K562 (cell line): ENCODE results near the gene PRDM15. TPM values are rescaled to one million over a fixed set of nuclear protein-coding genes. Genes with fewer than 3 reads are reported as not detected.

Source experiments
- ATAC-seq: fragments of 200-7000 bp; cut with Tn5 transposase; 3 replicates; pipeline ENCODE4 v1.9.1; 2020; ENCODE audit warnings: moderate library complexity
- BruUV-seq: library from RNA; stranded (reverse); fragments of 400-500 nt; replicated peaks from 2 replicates; lab custom pipeline; 2021; lab: Mats Ljungman, UMichigan
- CTCF ChIA-PET: fragments of 300-600 bp; formaldehyde crosslinking; extraction: SDS; loops from one replicate; lab custom pipeline; 2021; ENCODE audit warnings: low intra/inter-chr PET ratio; lab: Yijun Ruan, JAX
- POLR2A ChIA-PET: fragments of 300-600, 350-650 bp; sonication (Branson Sonifier 250); formaldehyde crosslinking; extraction: SDS; loops from one replicate; lab custom pipeline; 2021; ENCODE audit warnings: antibody characterized with exemption, inconsistent platforms; lab: Yijun Ruan, JAX
- DNase-seq, 4 experiments: peaks; one replicate each; pipeline versions ENCODE4 v3.0.0 to v3.0.0-alpha.2; 2011 to 2018; ENCODE audit warnings: low spot score in 3 of 4, mixed read lengths in 3 of 4; ENCODE audit errors: extremely low read depth in 1 of 4
- FAIRE-seq: peaks from 2 replicates; lab custom pipeline; 2011; peaks lifted over from hg19 to GRCh38; lab: Jason Lieb, UNC
- H2AFZ ChIP-seq: 2 replicates; pipeline ENCODE4 v1.6.0; 2011; ENCODE audit warnings: low read depth, low read length, control low read depth, inconsistent platforms
- H3K27ac ChIP-seq: fragments of 200-600 bp; 3 replicates; pipeline ENCODE4 v1.8.0; 2011; ENCODE audit warnings: low read depth, mild to moderate bottlenecking, control low read depth, inconsistent platforms, low read length, moderate library complexity, mixed read lengths; ENCODE audit errors: extremely low read depth
- H3K27me3 ChIP-seq, 2 experiments: fragments of 300-600 bp in 1 of 2; 2 replicates in 1 of 2; 3 replicates in 1 of 2; pipeline versions ENCODE4 v1.6.0 to v1.8.0; 2011; ENCODE audit warnings: inconsistent platforms in 2 of 2, low read length in 2 of 2, mild to moderate bottlenecking in 1 of 2, mixed read lengths in 1 of 2, moderate library complexity in 1 of 2; ENCODE audit not compliant: control insufficient read depth in 2 of 2, insufficient read depth in 2 of 2
- H3K36me3 ChIP-seq: fragments of 300-600 bp; 3 replicates; pipeline ENCODE4 v1.8.0; 2011; ENCODE audit warnings: mild to moderate bottlenecking, low read length, inconsistent platforms; ENCODE audit not compliant: control insufficient read depth, insufficient read depth
- H3K4me1 ChIP-seq, 2 experiments: fragments of 200-600 bp in 1 of 2; replicated peaks in 1 of 2; 2 replicates in 1 of 2; 3 replicates in 1 of 2; pipeline versions ENCODE4 v1.5.1 to v1.8.0; 2011; ENCODE audit warnings: inconsistent platforms in 2 of 2, low read length in 2 of 2, mild to moderate bottlenecking in 1 of 2, mixed read lengths in 1 of 2, moderate library complexity in 1 of 2; ENCODE audit not compliant: control insufficient read depth in 2 of 2, insufficient read depth in 2 of 2
- H3K4me2 ChIP-seq: 2 replicates; pipeline ENCODE4 v1.6.1; 2011; ENCODE audit warnings: low read length, control low read depth, inconsistent platforms, mixed read lengths; ENCODE audit not compliant: insufficient read depth
- H3K4me3 ChIP-seq: fragments of 200-600 bp; sonication (generic), shearing (Covaris generic); 2 replicates; pipeline ENCODE4 v1.5.1; 2016; ENCODE audit warnings: control low read depth, inconsistent platforms
- H3K79me2 ChIP-seq: fragments of 200-600 bp; 3 replicates; pipeline ENCODE4 v1.8.0; 2011; ENCODE audit warnings: low read length, inconsistent platforms; ENCODE audit not compliant: control insufficient read depth, insufficient read depth
- H3K9ac ChIP-seq, 2 experiments: 2 replicates each; pipeline versions ENCODE4 v1.6.0 to v1.6.1; 2011; ENCODE audit warnings: low read depth in 2 of 2, low read length in 2 of 2, control low read depth in 1 of 2, inconsistent platforms in 1 of 2, mild to moderate bottlenecking in 1 of 2, mixed read lengths in 1 of 2; ENCODE audit not compliant: insufficient read depth in 1 of 2
- H3K9me1 ChIP-seq: one replicate; pipeline ENCODE4 v1.6.0; 2011; ENCODE audit warnings: inconsistent platforms, mild to moderate bottlenecking, low read length, moderate library complexity; ENCODE audit not compliant: control insufficient read depth, insufficient read depth
- H3K9me3 ChIP-seq: replicated peaks from 2 replicates; pipeline ENCODE4 v1.5.1; 2011; ENCODE audit warnings: low read depth, low read length, inconsistent platforms; ENCODE audit not compliant: control insufficient read depth, insufficient read depth
- H4K20me1 ChIP-seq: replicated peaks from 2 replicates; pipeline ENCODE4 v1.6.1; 2011; ENCODE audit warnings: low read length, inconsistent platforms, mixed read lengths; ENCODE audit not compliant: control insufficient read depth, insufficient read depth
- ARID3B ChIP-seq: fragments of 250-450 bp; sonication (Bioruptor Pico); IDR thresholded peaks from 2 replicates; pipeline ENCODE4 v1.4.0; 2020; ENCODE audit warnings: borderline replicate concordance
- MAFK ChIP-seq: IDR thresholded peaks from 2 replicates; pipeline ENCODE4 v1.6.1; 2011; ENCODE audit warnings: low read length, improper control_type of control experiment
- PCBP2 ChIP-seq: fragments of 200-400 bp; formaldehyde crosslinking; IDR thresholded peaks from 2 replicates; pipeline ENCODE4 v1.6.1; 2018; ENCODE audit warnings: low read length, low read depth, mild to moderate bottlenecking, moderate library complexity; ENCODE audit not compliant: poor library complexity, severe bottlenecking
- RAD21 ChIP-seq, 2 experiments: fragments of 250-450 bp in 1 of 2; fragments of 450-650 bp in 1 of 2; sonication (Bioruptor Pico) in 1 of 2; formaldehyde crosslinking in 1 of 2; IDR thresholded peaks in 1 of 2; conservative IDR thresholded peaks in 1 of 2; 2 replicates each; pipeline versions ENCODE4 v1.4.0 to v1.8.0; 2020 to 2022; ENCODE audit warnings: mild to moderate bottlenecking in 2 of 2, moderate library complexity in 1 of 2
- SOX6 ChIP-seq: fragments of 450-650 bp; IDR thresholded peaks from 2 replicates; pipeline ENCODE4 v1.6.1; 2014; ENCODE audit warnings: mild to moderate bottlenecking
- STAG1 ChIP-seq: sonication (generic); formaldehyde crosslinking; IDR thresholded peaks from 2 replicates; pipeline ENCODE4 v1.5.0; 2020; ENCODE audit warnings: missing genetic modification reagents, borderline replicate concordance
- THAP7 ChIP-seq: fragments of 250-450 bp; sonication (Bioruptor Pico); IDR thresholded peaks from 2 replicates; pipeline ENCODE4 v1.5.0; 2021
- WGBS: fragments of 100-300 bp; shearing (Covaris generic); methylation state at CpG from one replicate; pipeline ENCODE4 v1.1.6; 2016; ENCODE audit warnings: low coverage, mixed read lengths; ENCODE audit not compliant: insufficient coverage; ENCODE audit errors: missing lambda C conversion rate; 5-methylcytosine and 5-hydroxymethylcytosine counted together
- in situ Hi-C: fragments of 300-500 bp; cut with MboI; formaldehyde crosslinking; loops from 4 replicates; pipeline ENCODE4 v1.15.0; 2018; ENCODE audit warnings: inconsistent platforms, mixed read lengths
- intact Hi-C: fragments of 100-400 bp; cut with micrococcal nuclease; formaldehyde crosslinking; loops from 2 replicates; pipeline ENCODE4 v1.14.2; 2022
- polyA plus RNA-seq, 8 experiments: library from polyadenylated mRNA; depleted of rRNA in 4 of 8; stranded (reverse) in 5 of 8; unstranded in 3 of 8; fragments of >200 nt; fragmentation: Nextera tagmentation in 2 of 8; fragmentation: Illumina TruSeq in 1 of 8; extraction: Ambion mirVana in 2 of 8; extraction: Trizol in 1 of 8; gene quantifications; 2 replicates each; pipeline versions ENCODE4 v1.2.1 to v1.2.3, GENCODE V29; 2011 to 2014; ENCODE audit warnings: inconsistent platforms in 1 of 8, missing spikeins in 1 of 8
- total RNA-seq, 7 experiments: library from RNA; depleted of rRNA in 6 of 7; stranded (reverse); fragments of >200 nt in 6 of 7; fragmentation: Illumina TruSeq in 2 of 7; extraction: Trizol in 2 of 7; gene quantifications; 2 replicates each; pipeline versions ENCODE4 v1.2.1 to v1.2.3, GENCODE V29; 2011 to 2021; ENCODE audit warnings: low replicate concordance in 1 of 7

The PRDM15 gene
- total and polyA plus RNA-seq, 9 of the 15 experiments (the other 6 are each of a cell fraction or from before 2014, with no cell fraction given): 0.93 to 9.2 (median 6.2) TPM

GRCh38 chr21:41817877-41818855 lies 61.0 kb downstream of the PRDM15 start:
- Histone ChIP-seq H3K9me1 (no peaks in the 10 kb centered on the region), H3K27ac (no peak overlapping the region), H3K9me3 (no peaks in the 10 kb centered on the region), H4K20me1 (no peaks in the 10 kb centered on the region), H3K4me3 (no peak overlapping the region), H3K27me3 (no peaks in the 10 kb centered on the region), H3K9ac (no peak overlapping the region), H3K4me1 (peaks cover 0 to 22% of the 10 kb centered on the region in 2 experiments; a peak in 1 of 5 replicates), H2AFZ (no peak overlapping the region), H3K4me2 (no peak overlapping the region), H3K36me3 (peaks cover 27% of the 10 kb centered on the region; the same call in 1 of the 3 replicates), H3K79me2 (no peaks in the 10 kb centered on the region)
- in situ Hi-C loops: no loop called here
- 83% methylated on average over 23 of the region's 24 CpGs for WGBS
- CTCF ChIA-PET: interaction anchor here (0.6 to 2.6 kb wide), 5 partner anchors 140 to 299 kb away, joined by 3 to 23 read pairs (median 6); no protein-coding TSS in a partner anchor
- BruUV-seq: no TSS peak
- ATAC-seq (no peak), FAIRE-seq (peak; percentile 15), DNase-seq (no peak)
- POLR2A ChIA-PET: no interaction called here
- no peak for TF ChIP-seq RAD21 (CRISPR knock-in tag; conservative IDR thresholded peaks at IDR 0.05 in 1 of 2, IDR thresholded peaks at IDR 0.05 in 1 of 2)
- intact Hi-C loops: loop anchor here (1.0 to 5.0 kb wide), 4 partner anchors 29 to 206 kb away; no protein-coding TSS in a partner anchor

- H3K9me3 ChIP-seq: no peaks in the 10 kb centered on the region
- H4K20me1 ChIP-seq: no peaks in the 10 kb centered on the region
- H3K27ac ChIP-seq: no peak overlapping the region
- WGBS: 7% methylated on average over 3 of the region's 3 CpGs
- no peak overlapping the region for H3K4me2 ChIP-seq
- H3K36me3 ChIP-seq: peaks cover 30% of the 10 kb centered on the region; the same call in 1 of the 3 replicates
- DNase-seq: peak; percentile 65 to 81 (median 78)
- ATAC-seq: peak; percentile 95
- ChIA-PET CTCF (interaction anchor here (0.6 to 2.6 kb wide), 10 partner anchors 30 to 633 kb away, joined by 3 to 23 read pairs (median 5); no protein-coding TSS in a partner anchor), POLR2A (interaction anchor here (0.7 kb wide), 1 partner anchor 29 kb away, joined by 3 read pairs; no protein-coding TSS in a partner anchor)
- H3K9me1 ChIP-seq: no peaks in the 10 kb centered on the region
- in situ Hi-C loops: no loop called here
- FAIRE-seq: peak; percentile 95
- H3K79me2 ChIP-seq: no peaks in the 10 kb centered on the region
- intact Hi-C loops: loop anchor here (1.0 to 5.0 kb wide), 4 partner anchors 30 to 205 kb away; no protein-coding TSS in a partner anchor
- H2AFZ ChIP-seq: no peak overlapping the region
- no TSS peak for BruUV-seq
- peaks cover 0 to 19% of the 10 kb centered on the region in 2 experiments; a peak in 1 of 5 replicates for H3K4me1 ChIP-seq
- H3K27me3 ChIP-seq: no peaks in the 10 kb centered on the region
- H3K9ac ChIP-seq: no peak overlapping the region
- no peak overlapping the region for H3K4me3 ChIP-seq
- TF ChIP-seq THAP7 (no peak), ARID3B (CRISPR knock-in tag) (no peak), PCBP2 (no peak), MAFK (no peak), SOX6 (no peak), STAG1 (peak; percentile 14; the same call in 1 of the 2 replicates)
Measured at GRCh38 chr21:41817228-41817627, 61.9 kb downstream of the PRDM15 start.
